ENCODE measurements around the gene FMNL2.

DNA sequence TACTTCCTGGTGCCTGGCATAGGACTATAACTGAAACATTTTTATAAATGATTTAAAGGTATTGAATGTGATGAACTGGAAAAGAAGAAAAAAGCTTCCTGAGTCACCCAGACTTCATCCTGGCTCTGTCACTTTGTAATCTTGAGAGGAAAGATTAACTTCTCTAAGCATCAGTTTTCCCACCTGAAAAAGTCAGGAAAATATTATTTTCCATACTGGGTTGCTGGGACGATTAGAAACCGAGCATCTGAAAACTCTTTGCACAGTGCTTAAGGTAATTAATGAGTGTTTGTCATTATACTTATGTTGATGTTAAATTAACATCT lies 71.8 kb downstream of the FMNL2 start:
- TF ChIP-seq POLR2A (IDR thresholded peaks at IDR 0.05) = no peak
- TF ChIP-seq, protein P1, sequence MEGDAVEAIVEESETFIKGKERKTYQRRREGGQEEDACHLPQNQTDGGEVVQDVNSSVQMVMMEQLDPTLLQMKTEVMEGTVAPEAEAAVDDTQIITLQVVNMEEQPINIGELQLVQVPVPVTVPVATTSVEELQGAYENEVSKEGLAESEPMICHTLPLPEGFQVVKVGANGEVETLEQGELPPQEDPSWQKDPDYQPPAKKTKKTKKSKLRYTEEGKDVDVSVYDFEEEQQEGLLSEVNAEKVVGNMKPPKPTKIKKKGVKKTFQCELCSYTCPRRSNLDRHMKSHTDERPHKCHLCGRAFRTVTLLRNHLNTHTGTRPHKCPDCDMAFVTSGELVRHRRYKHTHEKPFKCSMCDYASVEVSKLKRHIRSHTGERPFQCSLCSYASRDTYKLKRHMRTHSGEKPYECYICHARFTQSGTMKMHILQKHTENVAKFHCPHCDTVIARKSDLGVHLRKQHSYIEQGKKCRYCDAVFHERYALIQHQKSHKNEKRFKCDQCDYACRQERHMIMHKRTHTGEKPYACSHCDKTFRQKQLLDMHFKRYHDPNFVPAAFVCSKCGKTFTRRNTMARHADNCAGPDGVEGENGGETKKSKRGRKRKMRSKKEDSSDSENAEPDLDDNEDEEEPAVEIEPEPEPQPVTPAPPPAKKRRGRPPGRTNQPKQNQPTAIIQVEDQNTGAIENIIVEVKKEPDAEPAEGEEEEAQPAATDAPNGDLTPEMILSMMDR (IDR thresholded peaks at IDR 0.05) = no peak
